Measurements from ENCODE around the gene RABEP1.

Gene RABEP1

GRCh38 chr17:5269241-5269960, 12.7 kb upstream of the RABEP1 start:
- DNase-seq, result no peak

DNA sequence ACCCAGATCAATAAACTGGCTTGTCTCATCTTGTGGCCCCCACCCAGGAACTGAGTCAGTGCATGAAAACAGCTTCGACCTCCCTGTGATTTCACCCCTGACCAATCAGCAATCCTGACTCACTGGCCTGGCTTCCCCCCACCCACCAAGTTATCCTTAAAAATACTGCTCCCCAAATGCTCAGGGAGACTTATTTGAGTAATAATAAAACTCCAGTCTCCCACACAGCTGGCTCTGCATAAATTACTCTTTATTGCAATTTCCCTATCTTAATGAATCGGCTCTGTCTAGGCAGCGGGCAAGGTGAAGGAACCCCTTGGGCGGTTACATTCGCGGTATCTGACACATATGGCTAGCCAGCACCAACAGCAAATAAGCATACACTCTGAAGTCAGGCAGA, 9.8 kb upstream of the RABEP1 start:
- peak; percentile 21 for DNase-seq

DNA sequence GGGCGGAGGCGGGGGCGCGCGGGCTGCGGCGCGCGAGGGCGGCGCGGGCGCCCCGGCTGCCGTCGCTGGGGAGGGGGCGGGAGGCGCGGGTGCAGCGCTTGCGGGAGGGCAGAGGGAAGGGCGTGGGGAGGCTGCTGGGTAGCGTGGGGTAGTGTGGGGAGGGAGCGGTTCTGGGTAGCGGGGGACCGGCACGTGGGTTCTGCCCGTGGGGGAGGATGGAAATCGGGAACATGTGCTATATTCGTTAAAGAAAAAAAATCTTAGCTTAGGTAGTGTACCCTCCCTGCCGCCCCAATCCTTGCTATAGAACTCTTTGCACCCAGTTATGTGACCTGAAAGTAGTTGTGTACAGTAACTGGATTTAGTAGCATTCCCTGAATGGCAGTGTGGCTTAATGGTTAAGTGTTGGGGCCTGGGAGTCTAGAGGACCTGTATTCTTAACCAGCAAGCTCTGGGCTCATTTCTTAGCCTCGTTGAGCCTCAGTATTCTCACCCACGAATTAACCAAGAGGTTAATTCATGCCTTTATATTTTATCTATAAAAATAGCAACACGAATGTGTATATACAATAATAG, 646 bp downstream of the RABEP1 start:
- peak; percentile 34 for DNase-seq

DNA sequence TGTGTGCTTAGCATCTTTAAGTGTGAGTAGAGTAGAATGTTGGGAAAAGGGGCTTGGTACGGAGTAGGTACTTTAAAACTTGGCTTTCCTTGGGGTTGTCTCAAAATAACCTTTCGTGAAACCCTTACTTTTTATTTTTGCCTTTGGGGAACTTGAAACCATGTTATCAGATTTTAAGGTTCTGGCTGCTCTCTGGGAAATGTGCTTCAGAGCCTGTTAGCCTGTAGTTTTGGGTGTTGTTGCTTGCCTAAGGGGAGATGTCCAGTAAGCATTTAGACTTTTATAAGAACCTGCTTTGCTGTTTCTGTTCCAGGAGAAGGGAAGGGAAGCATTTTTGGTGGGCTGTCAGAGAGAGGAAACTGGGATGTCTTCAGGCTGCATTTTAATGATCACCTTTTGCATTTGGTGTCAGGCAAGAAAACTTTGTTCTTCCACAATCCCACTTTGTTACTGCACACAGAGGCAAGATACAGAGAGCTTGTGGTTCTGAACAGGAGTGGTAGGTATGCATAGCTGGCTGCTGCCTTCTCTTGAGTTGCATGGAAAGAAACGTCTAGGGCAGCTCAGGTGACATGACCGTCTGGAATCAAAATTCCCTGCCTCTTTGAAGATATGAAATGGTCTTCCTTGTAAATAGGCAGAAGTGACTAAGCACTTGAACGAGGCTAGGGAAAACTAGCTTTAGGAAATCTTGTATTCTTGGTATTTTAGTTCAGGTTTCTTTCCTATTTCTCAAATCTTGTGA, 1.7 kb downstream of the RABEP1 start:
- no peak for DNase-seq

DNA sequence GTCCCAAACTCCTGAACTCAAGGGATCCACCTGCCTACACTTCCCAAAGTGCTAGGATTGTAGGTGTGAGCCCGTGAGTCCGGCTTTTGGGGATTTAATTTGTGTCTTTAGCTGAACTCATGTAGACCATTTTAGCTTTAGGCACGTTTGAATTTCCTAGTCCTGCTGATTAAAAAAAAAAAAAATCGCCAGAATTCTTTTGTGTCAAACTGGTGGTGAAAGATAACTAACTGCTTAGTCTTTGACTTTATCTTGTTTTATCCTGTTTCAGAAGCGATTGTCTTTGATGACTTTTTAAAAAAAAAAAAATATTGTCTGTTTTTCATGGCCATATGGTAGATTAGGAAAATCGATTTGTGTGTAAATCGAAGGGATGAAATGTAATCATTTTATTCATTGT, 2.6 kb downstream of the RABEP1 start:
- DNase-seq, result no peak

GRCh38 chr17:5286846-5287245, 4.8 kb downstream of the RABEP1 start:
- no peak for DNase-seq

DNA sequence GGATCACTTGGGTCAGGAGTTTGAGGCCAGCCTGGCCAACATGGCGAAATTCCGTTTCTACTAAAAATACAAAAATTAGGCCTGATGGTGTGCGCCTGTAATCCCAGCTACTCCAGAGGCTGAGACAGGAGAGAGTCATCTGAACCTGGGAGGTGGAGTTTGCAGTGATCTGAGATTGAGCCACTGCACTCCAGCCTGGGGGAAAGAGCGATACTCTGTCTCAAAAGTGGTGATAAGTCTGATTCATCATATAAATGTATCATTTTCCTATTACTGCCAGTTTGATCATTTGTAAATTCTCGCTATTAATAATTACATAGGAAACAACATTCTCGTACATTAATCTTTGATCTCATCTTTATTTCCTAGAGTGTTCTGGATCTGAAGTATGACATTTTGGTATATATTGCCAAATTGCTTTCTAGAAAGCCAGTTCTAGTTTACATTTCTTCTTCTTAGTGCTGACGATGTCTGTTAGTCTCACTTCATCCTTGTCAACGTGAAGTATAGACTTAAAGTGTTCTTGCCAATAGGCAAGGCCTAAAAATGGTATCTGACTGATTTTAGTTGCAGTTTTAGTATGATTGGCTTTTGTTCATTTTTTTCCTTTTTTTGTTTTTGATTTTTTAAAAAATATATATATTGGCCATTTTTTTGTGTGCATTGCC, 9.7 kb downstream of the RABEP1 start:
- DNase-seq, result no peak

DNA sequence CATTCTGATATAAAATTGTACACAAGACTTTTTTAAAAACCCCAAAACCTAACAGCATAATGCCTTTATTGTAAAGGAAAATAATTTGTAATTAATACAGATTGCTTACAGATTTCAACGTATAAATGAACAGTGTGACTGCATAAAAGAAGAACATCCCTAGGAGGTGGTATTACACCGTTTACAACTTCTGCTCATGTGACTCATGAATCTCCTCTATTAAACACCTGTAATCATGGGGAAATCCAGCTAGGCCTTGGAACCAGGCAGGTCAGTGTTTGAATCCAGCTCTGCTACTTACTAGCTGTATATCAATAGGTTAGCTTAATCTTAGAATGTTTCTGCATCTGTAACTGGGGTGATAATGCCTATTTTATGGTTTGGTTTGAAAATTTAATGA, 15.2 kb downstream of the RABEP1 start:
- DNase-seq, result no peak

- no peak for DNase-seq
These were observed 17.3 kb downstream of the RABEP1 start for GRCh38 chr17:5299383-5299782.

GRCh38 chr17:5304636-5305035, 22.6 kb downstream of the RABEP1 start:
- no peak for DNase-seq

DNA sequence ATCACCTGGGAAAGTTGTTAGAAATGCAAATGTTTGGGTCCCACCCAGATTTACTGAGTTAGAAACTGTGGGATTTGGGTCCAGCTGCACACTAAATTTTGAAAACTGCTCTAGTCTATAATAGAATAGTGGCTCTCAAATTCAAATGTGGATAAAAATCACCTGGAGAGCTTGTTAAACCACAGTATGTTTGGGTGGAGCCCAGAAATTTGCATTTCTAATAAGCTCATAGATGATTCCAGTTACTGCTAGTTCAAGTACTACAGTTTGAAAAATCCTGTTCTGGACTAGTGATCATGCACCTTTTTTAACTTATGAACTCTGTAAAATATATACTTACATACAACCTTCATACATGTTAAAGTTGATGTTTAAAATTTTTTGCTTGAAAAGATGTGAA, 27.8 kb downstream of the RABEP1 start:
- DNase-seq, result no peak

DNA sequence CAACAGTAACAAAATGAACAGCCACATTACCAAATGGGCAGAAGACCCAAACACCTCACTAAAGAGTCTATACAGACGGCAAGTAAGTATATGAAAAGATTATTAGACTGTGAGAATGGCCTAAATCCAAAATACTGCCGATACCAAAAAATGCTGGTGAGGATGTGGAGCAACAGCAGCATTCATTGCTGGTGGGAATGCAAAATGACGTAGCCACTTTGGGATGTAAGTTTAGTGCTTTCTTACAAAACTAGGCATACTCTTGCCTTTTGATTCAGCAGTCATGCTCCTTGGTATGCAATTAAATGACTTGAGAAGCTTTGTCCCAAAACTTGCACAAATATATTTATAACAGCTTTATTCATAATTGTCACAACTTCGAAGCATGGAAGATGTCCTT, 43.8 kb downstream of the RABEP1 start:
- no peak for DNase-seq

DNA sequence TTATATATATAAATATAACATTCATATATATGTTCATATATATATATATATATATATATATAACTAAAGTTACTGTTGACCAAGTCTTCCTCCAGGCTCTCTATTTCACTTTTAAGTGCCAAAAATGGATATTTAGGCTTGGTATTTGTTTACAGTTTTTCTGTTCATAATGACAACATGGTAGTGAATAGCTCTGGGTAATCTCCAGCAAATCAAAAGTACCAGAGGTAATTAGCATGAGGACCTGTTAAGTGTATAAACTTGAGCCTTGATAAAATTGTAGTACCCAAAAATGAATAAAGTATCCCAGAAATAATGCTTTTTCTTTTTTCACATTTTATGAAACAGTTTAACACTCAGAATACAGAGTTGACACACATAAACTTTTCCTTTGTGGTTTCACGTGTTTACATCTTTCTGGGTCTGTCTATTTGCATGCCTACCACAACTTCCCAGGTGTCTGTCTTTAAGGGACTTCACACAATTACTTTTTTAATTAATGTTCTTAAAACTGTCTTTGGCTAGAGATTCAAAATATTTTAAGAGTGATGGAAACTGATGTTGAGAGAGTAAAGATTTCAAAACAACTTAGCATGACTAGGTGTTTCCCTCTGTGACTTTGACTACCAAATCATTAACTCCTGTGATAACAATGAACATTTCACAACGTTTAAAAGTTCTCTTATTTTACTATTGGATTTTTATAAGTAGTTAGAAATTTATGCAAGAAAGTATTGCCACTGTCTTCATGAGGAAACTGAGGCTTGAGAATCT, 47.9 kb downstream of the RABEP1 start:
- DNase-seq, result no peak

DNA sequence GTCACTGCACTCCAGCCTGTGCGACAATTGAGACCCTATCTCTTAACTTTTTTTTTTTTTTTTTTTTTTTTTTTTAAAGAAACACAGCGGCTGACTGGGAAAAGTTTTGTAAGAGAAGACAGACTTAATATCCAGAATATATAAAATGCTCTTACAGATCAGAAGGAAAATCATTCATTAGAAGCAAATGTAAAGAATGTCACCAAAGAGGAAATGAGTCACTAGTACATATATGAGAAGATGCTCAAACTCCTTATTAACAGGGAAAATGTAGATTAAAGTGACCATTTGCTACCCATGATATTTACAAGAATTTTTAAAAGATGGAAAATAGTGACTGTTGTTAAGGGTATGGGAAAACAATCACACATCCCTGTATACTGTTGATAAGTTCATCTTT, 48.9 kb downstream of the RABEP1 start:
- no peak for DNase-seq

- no peak for DNase-seq
These were observed 49.4 kb downstream of the RABEP1 start for GRCh38 chr17:5331506-5331905.

DNA sequence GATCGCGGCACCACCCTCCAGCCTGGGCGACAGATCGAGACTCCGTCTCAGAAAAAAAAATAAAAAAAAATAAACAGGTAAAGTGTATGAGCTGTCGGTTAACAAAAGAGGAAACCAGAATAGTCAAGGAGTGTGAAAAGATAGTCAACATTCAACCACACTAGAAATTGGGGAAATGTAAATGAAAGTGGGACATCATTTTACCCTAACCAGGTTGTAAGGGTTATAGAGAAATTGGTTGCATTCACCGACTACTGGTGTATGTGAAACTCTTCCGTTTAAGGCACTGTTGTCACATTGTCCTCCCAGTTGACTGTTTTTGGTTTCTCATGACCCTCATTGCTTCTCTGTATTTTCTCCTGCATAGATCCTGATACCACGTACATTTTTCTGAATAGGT, 62.8 kb downstream of the RABEP1 start:
- no peak for DNase-seq

DNA sequence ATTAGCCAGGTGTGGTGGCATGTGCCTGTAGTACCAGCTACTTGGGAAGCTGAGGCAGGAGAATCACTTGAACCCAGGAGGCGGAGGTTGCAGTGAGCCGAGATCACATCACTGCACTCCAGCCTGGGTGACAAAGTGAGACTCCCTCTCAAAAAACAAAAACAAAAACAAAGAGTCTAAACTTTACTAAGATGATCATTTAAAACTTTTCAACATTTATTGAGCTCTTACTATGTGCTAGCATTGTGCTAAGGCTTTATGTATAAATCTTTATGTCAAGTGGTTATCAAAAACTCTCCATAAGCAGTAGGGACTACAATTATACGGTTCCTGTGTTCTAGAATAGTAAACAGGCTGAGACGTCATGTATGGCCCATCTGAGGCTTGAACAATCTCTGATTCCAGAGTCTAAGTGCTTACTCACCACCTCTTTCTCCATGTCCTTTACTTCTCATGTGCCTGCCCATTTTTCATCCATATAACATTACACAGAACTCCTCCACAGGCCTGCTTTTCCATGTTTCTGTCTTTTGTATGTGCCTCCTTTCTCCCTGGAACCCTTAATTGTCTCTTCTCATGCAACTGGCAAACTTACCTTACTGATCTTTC, 70.7 kb downstream of the RABEP1 start:
- no peak for DNase-seq

DNA sequence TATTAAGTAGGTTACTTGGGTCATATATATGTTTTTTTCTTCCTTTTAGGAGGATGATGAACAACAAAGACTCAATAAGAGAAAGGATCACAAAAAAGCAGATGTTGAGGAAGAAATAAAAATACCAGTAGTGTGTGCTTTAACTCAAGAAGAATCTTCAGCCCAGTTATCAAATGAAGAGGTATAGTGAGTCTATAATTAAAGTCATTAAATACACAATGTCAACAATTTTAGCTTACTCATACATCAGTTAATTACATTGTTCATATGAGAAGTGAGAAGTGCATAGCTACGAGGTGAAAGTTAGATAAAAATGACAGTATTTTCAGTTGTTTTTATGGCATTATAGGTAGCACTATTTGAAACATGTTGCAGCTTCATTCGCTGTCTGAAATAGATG, 72.2 kb downstream of the RABEP1 start:
- peak; percentile 51 for DNase-seq

DNA sequence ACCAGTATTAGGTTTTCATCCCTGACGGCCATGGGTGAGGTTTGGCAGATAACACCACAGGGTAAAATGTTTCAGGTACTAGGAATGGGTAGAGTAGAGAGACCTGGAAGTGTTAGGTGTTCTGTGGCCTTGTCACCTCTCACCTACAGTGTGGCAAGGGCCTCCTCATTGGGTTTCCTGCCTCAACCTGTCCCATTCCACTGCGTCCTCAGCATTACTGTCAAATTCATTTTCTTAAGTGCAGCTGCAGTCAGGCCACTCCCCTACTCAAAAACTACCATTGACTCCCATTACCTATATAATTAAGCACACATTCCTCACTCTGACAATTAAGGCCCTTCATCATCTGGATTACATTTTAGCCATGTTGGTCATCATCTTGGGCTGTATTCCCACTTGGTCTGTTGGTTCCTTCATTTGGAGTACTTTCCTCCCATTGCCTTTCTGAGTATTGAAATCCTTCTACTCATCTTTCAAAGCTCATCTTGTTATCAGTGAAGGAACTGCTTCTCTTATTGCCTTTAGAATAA, 72.9 kb downstream of the RABEP1 start:
- DNase-seq, result peak; percentile 30

- peak; percentile 30 for DNase-seq
These were observed 73.5 kb downstream of the RABEP1 start for GRCh38 chr17:5355421-5356129.

DNA sequence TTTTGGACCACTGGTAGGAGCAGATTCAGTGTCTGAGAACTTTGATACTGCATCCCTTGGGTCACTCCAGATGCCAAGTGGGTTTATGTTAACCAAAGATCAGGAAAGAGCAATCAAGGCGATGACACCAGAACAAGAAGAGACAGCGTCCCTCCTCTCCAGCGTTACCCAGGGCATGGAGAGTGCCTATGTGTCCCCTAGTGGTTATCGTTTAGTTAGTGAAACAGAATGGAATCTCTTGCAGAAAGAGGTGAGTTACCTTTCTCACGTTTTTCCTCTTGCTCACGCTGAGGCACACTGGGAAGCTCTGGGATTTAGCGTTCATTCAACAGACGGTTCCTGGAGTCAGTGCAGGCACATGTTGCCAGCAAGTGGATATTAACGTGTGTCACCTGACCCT, 79.3 kb downstream of the RABEP1 start:
- no peak for DNase-seq

All from NCI-H69 (cell line).